Keratinocyte (primary cell): Measurements from ENCODE around the gene CELF2. TPM values are rescaled to one million over a fixed set of nuclear protein-coding genes. Genes with fewer than 3 reads are reported as not detected.

Experiments used
- DNase-seq: peaks from one replicate; pipeline ENCODE4 v3.0.0-alpha.2; 2011; ENCODE audit warnings: low read depth, missing footprints, low spot score
- FAIRE-seq: peaks from 2 replicates; lab custom pipeline; 2011; peaks lifted over from hg19 to GRCh38; lab: Jason Lieb, UNC
- H2AFZ ChIP-seq: 2 replicates; pipeline ENCODE4 v1.6.0; 2012; ENCODE audit warnings: low read length, control low read depth, inconsistent platforms; ENCODE audit not compliant: control insufficient read depth
- H3K27ac ChIP-seq: 2 replicates; pipeline ENCODE4 v1.5.1; 2011; ENCODE audit warnings: low read length; ENCODE audit not compliant: control insufficient read depth, insufficient read depth
- H3K27me3 ChIP-seq: 3 replicates; pipeline ENCODE4 v1.6.0; 2011; ENCODE audit warnings: low read length; ENCODE audit not compliant: control insufficient read depth, insufficient read depth; ENCODE audit errors: extremely low read depth
- H3K36me3 ChIP-seq, 2 experiments: 2 replicates in 1 of 2; 3 replicates in 1 of 2; pipeline ENCODE4 v1.5.1; 2011; ENCODE audit warnings: low read length in 2 of 2, mild to moderate bottlenecking in 1 of 2; ENCODE audit not compliant: control insufficient read depth in 2 of 2, insufficient read depth in 2 of 2; ENCODE audit errors: extremely low read depth in 1 of 2
- H3K4me1 ChIP-seq: 3 replicates; pipeline ENCODE4 v1.5.1; 2011; ENCODE audit warnings: low read length; ENCODE audit not compliant: control insufficient read depth, insufficient read depth; ENCODE audit errors: extremely low read depth
- H3K4me2 ChIP-seq: 3 replicates; pipeline ENCODE4 v1.6.0; 2011; ENCODE audit warnings: low read depth, low read length; ENCODE audit not compliant: control insufficient read depth, insufficient read depth; ENCODE audit errors: extremely low read depth
- H3K4me3 ChIP-seq, 3 experiments: fragments of 200-600 bp in 1 of 3; sonication (generic) in 1 of 3; 2 replicates in 2 of 3; 3 replicates in 1 of 3; pipeline ENCODE4 v1.5.1; 2011 to 2016; ENCODE audit warnings: low read length in 3 of 3, mild to moderate bottlenecking in 3 of 3, control low read depth in 2 of 3, inconsistent platforms in 1 of 3, low read depth in 1 of 3, mixed read lengths in 1 of 3, mixed run types in 1 of 3, moderate library complexity in 1 of 3; ENCODE audit not compliant: control insufficient read depth in 2 of 3, insufficient read depth in 2 of 3; ENCODE audit errors: extremely low read depth in 1 of 3
- H3K79me2 ChIP-seq: 2 replicates; pipeline ENCODE4 v1.6.0; 2012; ENCODE audit warnings: low read length; ENCODE audit not compliant: control insufficient read depth, insufficient read depth
- H3K9ac ChIP-seq: 3 replicates; pipeline ENCODE4 v1.6.0; 2011; ENCODE audit warnings: low read length; ENCODE audit not compliant: control insufficient read depth, insufficient read depth; ENCODE audit errors: extremely low read depth
- H3K9me1 ChIP-seq: 3 replicates; pipeline ENCODE4 v1.6.0; 2011; ENCODE audit warnings: low read length; ENCODE audit not compliant: control insufficient read depth, insufficient read depth; ENCODE audit errors: extremely low read depth
- H3K9me3 ChIP-seq: 2 replicates; pipeline ENCODE4 v1.5.1; 2012; ENCODE audit warnings: low read depth, low read length; ENCODE audit not compliant: control insufficient read depth
- H4K20me1 ChIP-seq: 3 replicates; pipeline ENCODE4 v1.6.0; 2011; ENCODE audit warnings: low read length; ENCODE audit not compliant: control insufficient read depth, insufficient read depth; ENCODE audit errors: extremely low read depth
- CTCF ChIP-seq, 3 experiments: IDR thresholded peaks in 1 of 3; conservative IDR thresholded peaks in 1 of 3; optimal IDR thresholded peaks in 1 of 3; 2 replicates in 2 of 3; 3 replicates in 1 of 3; pipeline versions ENCODE3 to v1.5.1; 2011; ENCODE audit warnings: low read length in 3 of 3, mild to moderate bottlenecking in 3 of 3, moderate library complexity in 2 of 3, control low read depth in 1 of 3, inconsistent platforms in 1 of 3; ENCODE audit not compliant: insufficient read depth in 2 of 3; ENCODE audit errors: extremely low read depth in 1 of 3
- EZH2 ChIP-seq: IDR thresholded peaks from one replicate; pipeline ENCODE4 v1.6.1; 2012; ENCODE audit warnings: inconsistent platforms, mild to moderate bottlenecking, low read length, moderate library complexity
- dilution Hi-C: fragments of 300-500 bp; cut with MboI; formaldehyde crosslinking; loops from one replicate; pipeline ENCODE4 v1.7.0; 2020; ENCODE audit warnings: low sequenced_read_pairs; ENCODE audit not compliant: extremely low pct_ligation_motif_present
- polyA plus RNA-seq, 5 experiments: library from polyadenylated mRNA; depleted of rRNA in 3 of 5; stranded (reverse) in 3 of 5; stranded (forward) in 1 of 5; unstranded in 1 of 5; fragments of >200 nt; gene quantifications; 1 replicate in 1 of 5; 2 replicates in 3 of 5; 3 replicates in 1 of 5; pipeline versions ENCODE4 v1.2.1 to v1.2.3, GENCODE V29; 2011 to 2012; ENCODE audit warnings: missing spikeins in 2 of 5, low read depth in 1 of 5, low replicate concordance in 1 of 5

The CELF2 gene
- polyA plus RNA-seq, 1 donor (not counting 4 experiments of a cell fraction or from before 2014, with no cell fraction given): 9.8 TPM

- FAIRE-seq (no peak), DNase-seq (no peak)
- dilution Hi-C loops: no loop called here
- H3K79me2 ChIP-seq: no peaks in the 10 kb centered on the region
- no peaks in the 10 kb centered on the region for H3K9me3 ChIP-seq
- no peak overlapping the region for H2AFZ ChIP-seq
- H3K27ac ChIP-seq: no peak overlapping the region
- no peaks in the 10 kb centered on the region for H3K36me3 ChIP-seq
- no peak overlapping the region for H3K4me2 ChIP-seq
- H3K4me1 ChIP-seq: no peaks in the 10 kb centered on the region
- no peaks in the 10 kb centered on the region for H3K27me3 ChIP-seq
- no peak overlapping the region for H3K4me3 ChIP-seq
- H3K9ac ChIP-seq: no peak overlapping the region
- TF ChIP-seq CTCF (optimal IDR thresholded peaks at IDR 0.05 in 1 of 3, IDR thresholded peaks at IDR 0.05 in 1 of 3, conservative IDR thresholded peaks at IDR 0.05 in 1 of 3; ENCODE audit: extremely low read depth in 1 of 3, insufficient read depth in 2 of 3, low read length in 3 of 3) (no peak), EZH2 (no peak)
- H4K20me1 ChIP-seq: no peaks in the 10 kb centered on the region
- no peaks in the 10 kb centered on the region for H3K9me1 ChIP-seq
Measured at GRCh38 chr10:11256896-11257295, 239.2 kb downstream of the CELF2 start.

GRCh38 chr10:11257440-11258090 is 239.9 kb downstream of the CELF2 start:
- H3K4me3 ChIP-seq: no peak overlapping the region
- no peak overlapping the region for H3K9ac ChIP-seq
- H3K27me3 ChIP-seq: no peaks in the 10 kb centered on the region
- H3K4me2 ChIP-seq: no peak overlapping the region
- no peaks in the 10 kb centered on the region for H3K79me2 ChIP-seq
- no peak for FAIRE-seq
- no peaks in the 10 kb centered on the region for H3K9me3 ChIP-seq
- H3K4me1 ChIP-seq: no peaks in the 10 kb centered on the region
- TF ChIP-seq EZH2 (no peak), CTCF (optimal IDR thresholded peaks at IDR 0.05 in 1 of 3, IDR thresholded peaks at IDR 0.05 in 1 of 3, conservative IDR thresholded peaks at IDR 0.05 in 1 of 3; ENCODE audit: extremely low read depth in 1 of 3, insufficient read depth in 2 of 3, low read length in 3 of 3) (no peak)
- no peak overlapping the region for H3K27ac ChIP-seq
- no peaks in the 10 kb centered on the region for H4K20me1 ChIP-seq
- no peaks in the 10 kb centered on the region for H3K36me3 ChIP-seq
- no peaks in the 10 kb centered on the region for H3K9me1 ChIP-seq
- no peak for DNase-seq
- dilution Hi-C loops: no loop called here
- H2AFZ ChIP-seq: no peak overlapping the region
